COLO668 (cell line): ENCODE measurements around the gene SLC7A11.
"Not testable (repeated sequence)": the region's sequence is repeated elsewhere in the genome, so short reads cannot be mapped to it uniquely, and the experiment has no call there.

Source experiments
- DNase-seq: peaks from one replicate; lab custom pipeline; 2025; ENCODE audit not compliant: unreplicated experiment; lab: John Stamatoyannopoulos, UW

Gene SLC7A11

GRCh38 chr4:138210576-138210975, 31.6 kb downstream of the SLC7A11 start:
- not testable (repeated sequence) for DNase-seq

DNA sequence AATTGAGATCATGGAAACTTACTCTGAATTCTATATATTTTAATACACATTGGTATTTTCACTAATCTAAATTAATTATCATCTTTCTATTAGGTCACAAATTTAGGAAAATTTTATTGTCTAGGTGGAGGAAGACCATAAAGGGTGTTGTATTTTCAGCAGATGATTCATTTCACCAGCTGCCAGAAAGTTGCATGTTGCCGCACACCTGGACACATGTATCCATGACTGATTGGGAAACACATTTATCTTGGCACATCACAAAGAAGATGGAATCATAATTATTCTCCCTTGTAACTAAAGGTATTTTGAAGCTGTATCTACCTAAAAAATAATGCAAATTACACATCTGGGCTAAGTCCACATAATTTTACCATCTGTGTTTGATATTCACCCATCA, 33.1 kb downstream of the SLC7A11 start:
- peak; percentile 7 for DNase-seq

- DNase-seq = no peak
These were observed 36.5 kb downstream of the SLC7A11 start for GRCh38 chr4:138205531-138206233.

DNA sequence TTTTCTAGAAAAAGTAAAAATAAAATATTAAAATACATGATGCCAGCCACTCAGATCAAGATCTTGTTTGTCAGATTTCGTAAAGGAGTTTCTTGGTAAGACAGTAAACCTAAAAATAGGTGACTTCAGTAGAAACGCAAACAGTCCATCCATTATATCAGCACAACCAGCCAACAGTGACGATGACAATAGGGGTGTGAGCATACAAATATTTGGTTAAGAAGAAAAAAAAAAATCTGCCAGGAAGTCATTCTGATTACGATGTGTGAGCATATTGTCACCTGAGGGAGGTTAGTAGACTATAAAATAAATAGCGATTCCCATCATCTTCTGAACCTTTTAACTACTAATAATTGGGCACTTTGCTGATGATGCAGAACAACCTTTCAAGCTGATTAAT, 37.6 kb downstream of the SLC7A11 start:
- DNase-seq = peak; percentile 51

DNA sequence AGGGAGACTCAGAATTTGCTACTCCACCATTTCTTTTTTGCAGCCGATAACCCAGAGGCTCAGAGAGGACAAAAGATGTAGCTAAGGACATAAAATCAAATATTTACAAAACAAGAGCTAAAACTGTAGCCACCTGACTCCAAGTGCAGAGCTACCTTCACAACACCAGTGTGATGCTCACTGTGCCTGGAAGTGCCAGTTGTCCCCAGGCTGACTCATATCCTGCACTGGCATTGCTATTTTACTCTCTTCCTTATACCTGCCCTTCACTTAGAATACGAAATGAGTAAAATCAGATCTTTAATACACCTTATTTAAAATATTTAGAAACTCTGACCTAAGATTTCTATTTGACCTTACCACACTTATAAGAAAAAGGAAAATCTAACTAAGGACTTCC, 39.5 kb downstream of the SLC7A11 start:
- peak; percentile 35 for DNase-seq

GRCh38 chr4:138200236-138200590, 41.9 kb downstream of the SLC7A11 start:
- DNase-seq = no peak

DNA sequence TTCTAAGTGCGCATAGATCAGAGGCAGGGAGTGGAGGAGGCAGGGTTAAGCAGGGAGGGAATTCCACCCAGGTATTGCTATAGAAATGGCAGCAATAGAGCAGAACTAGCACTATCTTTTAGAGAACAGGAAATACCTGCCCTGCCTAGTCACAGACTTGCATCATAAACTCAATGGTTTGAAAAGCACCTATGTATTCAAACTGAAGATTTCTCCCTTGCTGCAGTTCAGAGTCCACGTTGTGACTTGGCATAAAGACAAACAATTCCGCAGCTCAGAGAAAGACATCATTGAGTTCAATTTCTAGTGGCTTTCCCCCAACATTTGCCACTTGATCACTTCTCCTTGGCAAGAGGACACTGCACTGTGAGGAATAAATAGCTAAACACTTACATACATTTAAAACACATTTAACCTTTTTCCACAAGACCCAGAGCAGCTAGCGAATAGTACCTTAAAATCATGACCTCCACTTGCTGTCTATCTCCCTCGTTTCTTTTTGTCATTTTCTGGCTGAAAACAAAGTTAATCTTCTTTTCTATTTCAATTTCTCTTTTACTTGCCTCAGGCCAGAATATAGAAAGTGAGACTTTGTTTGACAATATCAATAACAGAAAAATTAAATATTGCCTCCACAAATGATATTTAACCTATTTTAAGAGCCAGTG, 42.4 kb downstream of the SLC7A11 start:
- DNase-seq = peak; percentile 23

DNA sequence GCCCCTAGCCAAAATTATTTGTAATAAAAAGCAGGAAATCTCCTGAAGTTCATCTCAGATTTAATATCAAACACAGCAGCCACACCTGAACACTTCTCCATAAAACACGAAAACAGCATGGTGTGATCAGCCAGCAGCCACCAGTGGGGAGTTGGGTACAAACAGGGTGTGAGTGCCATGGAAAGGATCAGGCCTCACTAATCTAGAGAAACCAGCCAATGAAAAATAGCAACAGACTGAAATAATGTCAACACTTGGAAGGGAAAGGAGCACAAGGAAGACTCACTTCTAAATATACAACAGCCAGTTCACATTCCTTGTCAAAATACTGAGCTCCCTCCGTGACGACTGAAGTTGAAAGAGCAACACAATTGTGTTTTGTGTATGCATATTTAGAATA, 46.0 kb downstream of the SLC7A11 start:
- DNase-seq = no peak

GRCh38 chr4:138193963-138194362, 48.2 kb downstream of the SLC7A11 start:
- DNase-seq = no peak

DNA sequence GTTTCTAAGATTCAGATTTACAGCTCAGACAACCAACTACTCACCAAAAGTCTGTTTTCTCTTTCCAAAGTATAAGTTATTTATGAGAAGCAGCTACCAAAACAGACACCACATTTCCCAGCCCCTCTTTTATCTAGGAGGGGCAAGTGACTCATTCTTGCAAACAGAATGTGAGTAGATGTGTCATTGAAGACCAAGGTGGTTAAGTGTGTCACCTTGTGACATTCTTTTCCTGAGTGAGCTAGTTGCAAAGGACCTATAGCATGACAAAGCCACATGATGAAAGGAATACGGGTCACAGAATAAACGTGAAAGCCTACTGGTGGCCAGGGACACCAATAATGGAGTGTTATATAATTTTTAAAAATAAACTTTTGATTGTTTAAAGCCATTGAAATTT, 50.0 kb downstream of the SLC7A11 start:
- no peak for DNase-seq

DNA sequence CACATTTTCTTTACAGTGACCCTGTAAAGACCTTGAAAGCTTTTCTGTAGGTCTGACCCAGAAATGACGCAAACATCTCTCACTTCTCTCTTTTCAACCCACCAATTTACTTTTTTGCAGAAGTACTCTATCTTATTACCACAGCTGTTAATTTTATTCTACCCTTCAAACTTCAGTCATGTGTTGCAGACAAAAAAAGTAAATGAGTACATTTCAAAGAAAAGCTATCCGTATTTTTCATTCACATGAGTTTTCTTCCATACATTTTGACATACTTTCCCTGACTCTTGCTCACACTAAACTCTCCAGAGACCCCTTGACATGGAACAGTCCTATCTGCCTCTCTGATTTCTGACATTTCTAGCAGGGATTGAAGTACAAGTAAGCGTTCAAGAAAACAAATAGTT, 51.7 kb downstream of the SLC7A11 start:
- DNase-seq = no peak

DNA sequence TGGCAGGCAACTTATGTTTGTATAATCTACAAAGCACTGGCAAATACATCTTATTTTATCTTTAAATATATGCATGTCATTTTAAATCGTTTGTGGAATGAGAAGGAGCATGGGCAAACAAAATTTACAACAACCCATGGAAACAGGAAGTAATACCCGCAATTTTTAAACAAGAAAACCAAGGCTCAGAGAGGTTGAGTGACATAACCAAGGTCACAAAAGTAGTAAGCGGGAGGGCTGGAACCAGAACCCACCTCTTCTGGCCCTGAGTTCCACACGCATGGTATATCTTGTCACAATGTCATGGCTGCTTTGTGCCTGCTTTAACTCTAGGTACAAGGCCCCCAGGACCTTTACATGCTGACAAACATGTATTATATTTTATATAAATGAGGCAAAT, 52.9 kb downstream of the SLC7A11 start:
- no peak for DNase-seq

GRCh38 chr4:138188406-138189084, 53.6 kb downstream of the SLC7A11 start:
- DNase-seq = no peak

- DNase-seq = no peak
These were observed 56.1 kb downstream of the SLC7A11 start for GRCh38 chr4:138185859-138186645.

DNA sequence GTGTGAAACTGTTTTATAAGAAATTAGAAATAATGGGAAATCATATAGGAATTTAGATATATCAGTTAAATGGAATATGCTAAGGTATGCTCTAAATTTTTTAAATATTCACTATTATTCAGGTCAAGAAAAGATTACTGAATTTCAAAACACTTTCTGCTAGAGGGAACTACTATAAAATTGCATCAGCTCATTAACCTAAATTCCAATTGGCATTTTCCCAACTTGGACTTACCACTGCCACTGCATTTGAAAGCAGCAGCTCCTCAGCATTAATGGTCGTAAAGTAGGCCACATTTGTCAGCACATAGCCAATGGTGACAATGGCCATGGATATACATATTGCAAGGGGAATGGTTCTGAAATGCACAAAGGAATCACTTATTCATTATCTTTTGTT, 57.3 kb downstream of the SLC7A11 start:
- DNase-seq = no peak

- peak; percentile 7 for DNase-seq
These were observed 59.2 kb downstream of the SLC7A11 start for GRCh38 chr4:138182838-138183426.

GRCh38 chr4:138181287-138181686, 60.9 kb downstream of the SLC7A11 start:
- no peak for DNase-seq

DNA sequence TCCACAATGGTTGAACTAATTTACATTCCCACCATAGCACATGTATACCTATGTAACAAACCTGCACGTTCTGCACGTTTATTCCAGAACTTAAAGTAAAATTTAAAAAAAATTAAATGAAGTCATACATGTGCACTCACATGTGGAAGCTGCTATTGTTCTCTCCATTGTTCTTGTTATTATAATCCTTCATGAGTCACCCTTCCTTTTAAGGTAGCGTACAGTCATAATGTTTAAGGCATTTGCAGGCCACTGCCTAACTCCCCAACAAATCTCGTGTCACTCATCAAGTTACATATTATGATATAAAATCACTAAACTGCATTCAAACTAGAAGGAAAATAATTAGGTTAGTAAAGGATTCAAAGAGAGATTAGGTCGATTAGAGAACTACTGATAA, 63.6 kb downstream of the SLC7A11 start:
- DNase-seq = no peak

DNA sequence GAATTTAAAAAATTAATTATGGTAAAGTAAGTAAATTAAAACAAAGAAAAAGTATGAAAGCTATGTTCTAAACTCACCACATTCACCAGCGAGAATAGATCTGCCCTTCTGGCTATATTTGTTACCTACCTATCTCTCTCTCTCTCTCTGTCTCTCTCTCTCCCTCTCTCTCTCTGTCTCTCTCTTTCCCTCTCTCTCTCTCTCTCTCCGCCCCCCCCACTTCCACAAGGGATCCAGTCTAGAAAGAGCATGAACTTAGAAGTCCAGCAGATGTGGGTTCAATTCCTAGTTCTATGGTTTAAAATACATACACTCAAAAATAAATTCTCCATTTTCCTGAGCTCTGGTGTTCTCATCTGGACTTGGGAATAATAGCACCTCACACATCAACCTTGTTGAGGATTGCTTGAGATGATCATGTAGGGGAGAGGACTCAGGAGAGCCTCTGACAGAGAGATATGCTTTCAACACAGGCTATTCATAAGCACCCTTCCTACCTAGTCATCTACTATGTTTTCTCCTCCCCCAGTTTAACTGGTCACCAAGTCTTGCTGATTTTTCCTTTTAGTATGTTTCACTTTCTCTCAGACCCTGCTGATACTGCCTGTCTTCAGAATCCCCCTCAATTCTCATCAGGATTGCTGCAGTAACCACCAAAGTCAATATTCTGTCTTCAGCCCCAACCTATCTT, 64.7 kb downstream of the SLC7A11 start:
- DNase-seq = no peak

GRCh38 chr4:138174981-138175794, 67.0 kb downstream of the SLC7A11 start:
- DNase-seq = peak; percentile 72
